ENCODE results near the gene RASA3.
"Not testable (repeated sequence)": the region's sequence is repeated elsewhere in the genome, so short reads cannot be mapped to it uniquely, and the experiment has no call there.

RASA3 gene

GRCh38 chr13:114027046-114027715 is 105.2 kb downstream of the RASA3 start:
- DNase-seq = no peak

- no peak for DNase-seq
Measured at GRCh38 chr13:114026481-114026880, 105.9 kb downstream of the RASA3 start.

- DNase-seq = no peak
Measured at GRCh38 chr13:114025714-114026431, 106.5 kb downstream of the RASA3 start.

- DNase-seq = no peak
Measured at GRCh38 chr13:114025405-114025713, 107.1 kb downstream of the RASA3 start.

GRCh38 chr13:114024603-114025404 is 107.6 kb downstream of the RASA3 start:
- DNase-seq = no peak

GRCh38 chr13:114023716-114024602 is 108.5 kb downstream of the RASA3 start:
- no peak for DNase-seq

GRCh38 chr13:114022876-114023275 is 109.5 kb downstream of the RASA3 start:
- DNase-seq = no peak

- no peak for DNase-seq
Measured at GRCh38 chr13:114022309-114022669, 110.1 kb downstream of the RASA3 start.

GRCh38 chr13:114021464-114022308 is 110.7 kb downstream of the RASA3 start:
- no peak for DNase-seq

GRCh38 chr13:114020750-114021463 is 111.5 kb downstream of the RASA3 start:
- no peak for DNase-seq

- not testable (repeated sequence) for DNase-seq
Measured at GRCh38 chr13:114020134-114020533, 112.3 kb downstream of the RASA3 start.

GRCh38 chr13:114019367-114019766 is 113.1 kb downstream of the RASA3 start:
- DNase-seq = peak; percentile 1

- no peak for DNase-seq
Measured at GRCh38 chr13:114018461-114019055, 113.9 kb downstream of the RASA3 start.

- DNase-seq = no peak
Measured at GRCh38 chr13:114017966-114018365, 114.5 kb downstream of the RASA3 start.

- DNase-seq = no peak
Measured at GRCh38 chr13:114017028-114017630, 115.3 kb downstream of the RASA3 start.

GRCh38 chr13:114016321-114017027 is 115.9 kb downstream of the RASA3 start:
- DNase-seq = no peak

- DNase-seq = no peak
Measured at GRCh38 chr13:114015969-114016295, 116.5 kb downstream of the RASA3 start.

GRCh38 chr13:114015111-114015968 is 117.1 kb downstream of the RASA3 start:
- DNase-seq = no peak

Data from DMS53 (cell line).